Endodermal cell (in vitro differentiated cells): ENCODE data around the gene CLIP1. TPM values are rescaled to one million over a fixed set of nuclear protein-coding genes. Genes with fewer than 3 reads are reported as not detected.
"Not testable (repeated sequence)": the region's sequence is repeated elsewhere in the genome, so short reads cannot be mapped to it uniquely, and the experiment has no call there.

Experiments
- DNase-seq: peaks from one replicate; pipeline ENCODE4 v3.0.0-alpha.2; 2017
- H3K27ac ChIP-seq: 2 replicates; pipeline ENCODE4 v1.5.1; 2013; ENCODE audit warnings: mild to moderate bottlenecking, low read depth, low read length, moderate library complexity
- H3K27me3 ChIP-seq: 2 replicates; pipeline ENCODE4 v1.6.1; 2013; ENCODE audit warnings: mild to moderate bottlenecking, low read length, moderate library complexity; ENCODE audit not compliant: insufficient read depth, control insufficient read depth, poor library complexity, severe bottlenecking
- H3K36me3 ChIP-seq: 2 replicates; pipeline ENCODE4 v1.7.0; 2013; ENCODE audit warnings: mild to moderate bottlenecking, low read length, moderate library complexity; ENCODE audit not compliant: control insufficient read depth, insufficient read depth
- H3K4me1 ChIP-seq: one replicate; pipeline ENCODE4 v1.7.0; 2013; ENCODE audit warnings: low read length; ENCODE audit not compliant: control insufficient read depth, insufficient read depth
- H3K4me3 ChIP-seq: 2 replicates; pipeline ENCODE4 v1.5.1; 2013; ENCODE audit warnings: mild to moderate bottlenecking, low read length, moderate library complexity
- H3K9ac ChIP-seq: 2 replicates; pipeline ENCODE4 v1.6.1; 2013; ENCODE audit warnings: mild to moderate bottlenecking, low read length, moderate library complexity; ENCODE audit not compliant: poor library complexity, severe bottlenecking; ENCODE audit errors: extremely low read depth
- H3K9me3 ChIP-seq: 2 replicates; pipeline ENCODE4 v1.6.1; 2013; ENCODE audit warnings: mild to moderate bottlenecking, low read length, moderate library complexity; ENCODE audit not compliant: control insufficient read depth
- H3K27ac Mint-ChIP-seq: 2 replicates; pipeline ENCODE4 v1.8.0; 2020; ENCODE audit warnings: mixed read lengths
- H3K27me3 Mint-ChIP-seq: 2 replicates; pipeline ENCODE4 v1.8.0; 2021; ENCODE audit warnings: mild to moderate bottlenecking, mixed read lengths; ENCODE audit not compliant: insufficient read depth
- H3K36me3 Mint-ChIP-seq: 2 replicates; pipeline ENCODE4 v1.8.0; 2020; ENCODE audit warnings: low read depth, mixed read lengths
- H3K4me1 Mint-ChIP-seq: 2 replicates; pipeline ENCODE4 v1.8.0; 2020; ENCODE audit warnings: mixed read lengths
- H3K4me3 Mint-ChIP-seq: 2 replicates; pipeline ENCODE4 v1.8.0; 2020; ENCODE audit warnings: mild to moderate bottlenecking, moderate library complexity, mixed read lengths
- H3K9me3 Mint-ChIP-seq: 2 replicates; pipeline ENCODE4 v1.8.0; 2020; ENCODE audit warnings: mild to moderate bottlenecking, mixed read lengths
- CTCF ChIP-seq: fragments of 200-600 bp; sonication (generic); conservative IDR thresholded peaks from 2 replicates; pipeline ENCODE4 v1.5.0; 2021; ENCODE audit warnings: antibody characterized with exemption, mild to moderate bottlenecking
- WGBS, 2 experiments: methylation state at CpG; one replicate each; pipeline versions ENCODE4 v1.1.5 to v1.1.7; 2013; ENCODE audit warnings: missing lambda C conversion rate in 2 of 2, mixed read lengths in 1 of 2; ENCODE audit not compliant: insufficient coverage in 1 of 2, insufficient read length in 1 of 2; 5-methylcytosine and 5-hydroxymethylcytosine counted together
- total RNA-seq, 2 donors: library from RNA; stranded (reverse); fragmentation: NEBNext Ultra II Directional in 1 of 2; extraction: Animal tissue kit (Norgen Biotek cat#: 25700) in 1 of 2; gene quantifications; 2 replicates in 1 of 2; 3 replicates in 1 of 2; pipeline ENCODE4 v1.2.1, GENCODE V29; 2021

Gene CLIP1
- total RNA-seq, 2 donors from 2014 or later: 56.5 to 65.1 TPM

- no peaks in the 10 kb centered on the region for H3K9me3 Mint-ChIP-seq
- peak overlapping the region; percentile 45 for H3K27ac ChIP-seq
- 54 to 67% methylated on average over 1 to 3 of the region's 3 CpGs for WGBS, 2 experiments
- no peak overlapping the region for H3K4me3 ChIP-seq
- TF ChIP-seq CTCF: no peak
- peaks cover 54% of the 10 kb centered on the region for H3K36me3 Mint-ChIP-seq
- H3K36me3 ChIP-seq: peaks cover 33% of the 10 kb centered on the region
- H3K27me3 ChIP-seq: no peaks in the 10 kb centered on the region
- H3K4me1 Mint-ChIP-seq: peaks cover 13% of the 10 kb centered on the region
- peaks cover 4% of the 10 kb centered on the region for H3K4me1 ChIP-seq
- peak; percentile 84 for DNase-seq
- no peaks in the 10 kb centered on the region for H3K9me3 ChIP-seq
- H3K9ac ChIP-seq: peak overlapping the region; percentile 27
- no peak overlapping the region for H3K4me3 Mint-ChIP-seq
- no peaks in the 10 kb centered on the region for H3K27me3 Mint-ChIP-seq
- H3K27ac Mint-ChIP-seq: peak overlapping the region; percentile 94
Measured at GRCh38 chr12:122366685-122367475, 55.6 kb downstream of the CLIP1 start.

GRCh38 chr12:122365226-122365625 is 57.2 kb downstream of the CLIP1 start:
- H3K4me1 ChIP-seq, H3K9me3 Mint-ChIP-seq, H3K27me3 Mint-ChIP-seq, H3K27ac Mint-ChIP-seq, H3K9me3 ChIP-seq, H3K4me3 ChIP-seq, H3K27ac ChIP-seq, H3K9ac ChIP-seq, H3K4me3 Mint-ChIP-seq, H3K27me3 ChIP-seq: not testable (repeated sequence)
- H3K36me3 ChIP-seq: peaks cover 48% of the 10 kb centered on the region
- Mint-ChIP-seq H3K36me3 (peaks cover 54% of the 10 kb centered on the region), H3K4me1 (peaks cover 13% of the 10 kb centered on the region)
- WGBS, 2 experiments: 97 to 98% methylated on average over 5 of the region's 5 CpGs
- DNase-seq: peak; percentile 18

DNA sequence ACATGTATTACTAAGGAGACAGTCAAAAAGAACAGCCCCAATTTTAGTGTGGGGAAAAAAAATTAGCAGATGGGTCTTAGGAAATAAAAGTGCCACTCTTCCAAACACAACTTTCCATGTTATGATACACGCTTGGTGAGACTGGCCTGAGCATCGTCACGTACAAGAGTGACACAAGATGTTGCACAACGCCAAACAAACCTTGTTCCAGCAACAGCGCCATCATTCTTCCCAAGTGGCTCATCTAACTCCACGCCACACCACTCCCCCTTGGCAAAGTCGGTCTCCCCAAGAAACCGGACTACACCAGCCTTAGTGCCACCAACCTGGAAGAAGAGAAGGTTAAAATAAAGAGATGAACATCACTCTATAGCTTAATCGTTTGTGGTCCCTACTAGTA is 58.7 kb downstream of the CLIP1 start:
- 93 to 94% methylated on average over 6 to 9 of the region's 9 CpGs for WGBS, 2 experiments
- Mint-ChIP-seq H3K4me1 (peaks cover 13% of the 10 kb centered on the region), H3K9me3 (peaks cover 4% of the 10 kb centered on the region), H3K27me3 (no peaks in the 10 kb centered on the region), H3K27ac (no peak overlapping the region), H3K36me3 (peaks cover 55% of the 10 kb centered on the region), H3K4me3 (no peak overlapping the region)
- Histone ChIP-seq H3K9me3 (no peaks in the 10 kb centered on the region), H3K9ac (no peak overlapping the region), H3K4me1 (peaks cover 4% of the 10 kb centered on the region), H3K4me3 (no peak overlapping the region), H3K36me3 (peaks cover 53% of the 10 kb centered on the region), H3K27me3 (no peaks in the 10 kb centered on the region), H3K27ac (no peak overlapping the region)
- no peak for TF ChIP-seq CTCF
- peak; percentile 40 for DNase-seq
